Stimulated activated CD4-positive, alpha-beta T cell treated with anti-CD3 and anti-CD28 coated beads, Interleukin-12 subunit alpha, Interleukin-12 subunit beta, amount 100 ng/mL, for 48 hours (primary cell): ENCODE data around the gene APPBP2.
"Not testable (repeated sequence)": the region's sequence is repeated elsewhere in the genome, so short reads cannot be mapped to it uniquely, and the experiment has no call there.

Source experiments
- DNase-seq, 3 donors: peaks; one replicate each; pipeline ENCODE4 v3.0.0-alpha.2; 2020; ENCODE audit warnings: low read depth in 2 of 3, low spot score in 1 of 3

Gene APPBP2

DNA sequence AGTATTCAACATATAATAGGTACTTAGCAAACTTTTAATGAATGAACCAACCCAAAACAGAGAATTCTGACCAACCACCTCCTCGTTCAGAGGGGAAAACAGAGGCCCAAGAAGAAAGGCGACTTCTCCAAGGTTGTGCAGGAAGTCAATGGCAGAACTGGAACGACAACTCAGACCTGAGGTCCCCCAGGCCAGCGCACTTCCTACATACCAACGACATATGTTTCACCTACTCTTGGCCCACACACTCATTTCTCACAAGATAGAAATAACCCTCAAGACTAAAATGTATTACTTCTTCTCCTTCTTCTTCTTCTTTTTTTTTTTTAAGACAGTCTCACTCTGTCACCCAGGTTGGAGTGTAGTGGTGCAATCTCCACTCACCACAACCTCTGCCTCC is 89.4 kb downstream of the APPBP2 start:
- no peak for DNase-seq

DNA sequence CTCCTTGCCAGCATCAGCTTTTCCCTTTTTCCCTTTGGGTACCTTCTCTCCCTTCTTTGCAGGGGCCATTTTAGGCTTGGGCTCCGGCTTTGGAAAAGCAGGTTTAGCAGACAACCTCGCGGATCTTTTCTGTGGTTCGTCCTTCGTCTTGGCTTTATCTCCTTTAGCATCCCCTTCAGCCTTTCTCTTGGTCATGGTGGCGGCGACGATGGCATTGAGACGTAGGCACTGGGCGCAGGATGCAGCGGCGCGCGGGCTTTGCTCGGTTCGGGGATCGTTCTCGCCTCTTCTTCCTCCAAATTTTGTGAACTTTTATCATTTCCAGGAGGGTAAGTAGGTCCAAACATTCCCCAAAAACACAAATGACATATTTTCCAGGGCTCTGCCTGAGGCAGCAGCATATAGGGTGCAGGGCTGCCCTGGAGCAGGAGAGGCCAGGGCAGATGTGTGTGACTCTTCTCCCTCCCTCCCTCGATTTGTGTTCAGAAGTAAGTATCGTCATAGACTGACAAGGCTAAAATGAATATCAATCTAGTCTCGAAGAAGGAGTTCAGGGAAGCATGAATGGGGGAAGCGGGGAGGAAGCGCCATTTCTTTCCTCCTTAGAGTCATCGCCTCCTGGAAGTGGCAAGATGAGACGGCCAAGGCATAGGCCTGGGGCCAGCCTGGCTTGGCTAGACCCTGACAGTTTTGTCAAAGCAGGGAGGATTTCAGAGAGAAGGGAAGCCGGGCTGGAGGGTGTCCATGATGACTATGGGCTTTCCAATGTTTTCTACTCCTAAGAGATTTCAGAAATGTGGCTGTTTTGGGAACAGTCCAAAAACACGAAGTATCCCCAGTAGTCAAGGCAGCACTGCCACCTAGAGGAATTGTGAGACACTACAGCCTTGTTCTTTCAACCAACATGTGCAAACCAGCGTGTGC is 90.5 kb downstream of the APPBP2 start:
- peak; percentile 17 to 59 (median 20) for DNase-seq

DNA sequence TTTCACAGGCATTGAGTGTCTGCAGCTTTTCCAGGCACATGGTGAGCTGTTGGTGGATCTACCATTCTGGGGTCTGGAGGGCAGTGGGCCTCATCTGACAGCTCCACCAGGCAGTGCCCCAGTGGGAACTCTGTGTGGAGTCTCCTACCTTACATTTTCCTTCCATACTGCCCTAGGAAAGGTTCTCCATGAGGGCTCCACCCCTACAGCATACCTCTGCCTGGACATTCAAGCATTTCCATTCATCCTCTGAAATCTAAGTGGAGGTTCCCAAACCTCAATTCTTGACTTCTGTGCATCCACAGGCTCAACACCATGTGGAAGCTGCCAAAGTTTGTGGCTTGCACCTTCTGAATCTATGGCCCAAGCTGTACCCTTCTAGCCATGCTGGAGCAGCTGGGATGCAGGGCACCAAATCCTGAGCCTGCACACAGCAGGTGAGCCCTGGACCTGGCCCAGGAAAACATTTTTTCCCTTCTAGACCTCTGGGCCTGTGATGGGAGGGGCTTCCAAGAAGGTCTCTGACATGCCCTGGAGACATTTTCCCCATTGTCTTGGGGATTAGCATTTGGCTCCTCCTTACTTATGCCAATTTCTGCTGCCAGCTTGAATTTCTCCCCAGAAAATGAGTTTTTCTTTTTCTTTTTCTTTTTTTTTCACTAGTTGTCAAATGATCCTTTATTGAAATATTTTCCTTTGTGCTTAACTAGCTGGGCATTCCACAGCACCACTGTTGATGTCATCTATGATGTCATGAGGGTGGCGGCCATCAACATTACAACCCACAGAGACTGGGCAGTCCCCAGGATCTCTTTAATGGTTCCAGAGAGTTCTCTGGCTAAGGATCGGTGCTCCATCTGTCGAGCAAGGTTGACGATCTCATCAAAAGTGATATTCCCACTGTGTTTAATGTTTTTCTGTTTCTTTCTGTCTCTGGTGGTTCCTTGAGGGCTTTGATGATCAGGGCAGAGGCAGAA is 92.7 kb downstream of the APPBP2 start:
- DNase-seq = not testable (repeated sequence)

DNA sequence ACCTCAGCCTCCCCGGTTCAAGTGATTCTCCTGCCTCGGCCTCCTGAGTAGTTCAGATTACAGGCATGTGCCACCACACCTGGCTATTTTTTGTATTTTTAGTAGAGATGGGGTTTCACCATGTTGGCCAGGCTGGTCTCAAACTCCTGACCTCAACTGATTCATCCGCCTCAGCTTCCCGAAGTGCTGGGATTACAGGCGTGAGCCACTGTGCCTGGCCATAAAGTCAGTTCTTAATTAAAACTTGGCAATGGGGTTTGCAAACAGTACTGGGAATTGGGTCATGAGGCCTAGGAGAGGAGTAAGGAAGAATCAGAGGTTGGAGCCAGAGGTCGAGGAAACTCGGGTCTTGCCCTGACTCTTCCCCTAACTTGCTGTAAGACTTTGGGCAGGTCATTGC is 95.5 kb downstream of the APPBP2 start:
- not testable (repeated sequence) for DNase-seq

DNA sequence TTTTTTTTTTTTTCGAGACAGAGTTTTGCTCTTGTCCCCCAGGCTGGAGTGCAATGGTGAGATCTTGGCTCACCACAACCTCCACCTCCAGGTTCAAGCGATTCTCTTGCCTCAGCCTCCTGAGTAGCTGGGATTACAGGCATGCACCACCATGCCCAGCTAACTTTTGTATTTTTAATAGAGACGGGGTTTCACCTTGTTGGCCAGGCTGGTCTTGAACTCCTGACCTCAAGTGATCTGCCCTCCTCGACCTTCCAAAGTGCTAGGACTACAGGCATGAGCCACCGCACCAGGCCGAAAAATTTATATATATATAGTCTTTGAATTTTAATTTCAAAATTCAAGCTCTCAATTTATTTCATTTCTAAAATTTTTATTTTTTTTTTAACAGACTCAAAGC is 97.6 kb downstream of the APPBP2 start:
- DNase-seq = not testable (repeated sequence)

DNA sequence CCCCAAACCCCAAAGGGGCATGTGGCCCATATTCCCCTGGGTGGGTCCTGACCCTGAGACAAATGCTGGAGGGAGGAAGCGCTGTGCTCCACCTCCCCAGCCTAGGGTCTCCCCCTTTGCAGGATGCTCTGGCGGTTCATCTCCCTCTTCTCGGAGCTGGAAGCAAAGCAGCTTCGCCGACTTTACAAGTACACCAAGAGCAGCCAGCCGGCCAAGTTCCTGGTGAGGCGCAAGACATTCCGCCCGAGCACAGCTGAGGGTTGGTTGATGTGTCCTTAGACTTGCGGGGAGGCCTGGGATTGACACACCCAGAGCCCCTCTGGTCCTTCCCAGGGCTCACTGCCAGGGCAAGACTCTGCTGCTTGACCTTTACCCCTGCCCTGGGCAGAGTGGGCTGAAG is 99.4 kb downstream of the APPBP2 start:
- no peak for DNase-seq

DNA sequence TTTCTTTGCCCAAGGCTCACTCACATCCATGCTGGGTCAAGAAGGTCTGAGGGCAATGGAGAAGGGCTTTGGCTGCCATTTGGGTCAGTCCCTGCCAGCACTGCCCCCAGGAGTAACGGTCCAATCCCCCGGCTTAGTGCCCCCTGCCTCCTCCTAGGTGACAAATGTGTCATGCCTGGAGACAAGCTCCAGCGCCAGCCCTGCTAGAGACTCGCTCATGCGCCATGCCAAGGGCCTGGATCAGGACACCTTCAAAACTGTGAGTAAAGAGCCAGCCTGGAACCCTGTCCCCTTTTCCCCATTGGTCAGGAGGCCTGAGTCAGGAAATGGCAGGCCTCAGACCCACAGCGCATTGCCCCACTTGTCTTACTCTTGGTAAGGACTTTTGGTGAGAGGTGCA is 100.4 kb downstream of the APPBP2 start:
- DNase-seq = no peak

DNA sequence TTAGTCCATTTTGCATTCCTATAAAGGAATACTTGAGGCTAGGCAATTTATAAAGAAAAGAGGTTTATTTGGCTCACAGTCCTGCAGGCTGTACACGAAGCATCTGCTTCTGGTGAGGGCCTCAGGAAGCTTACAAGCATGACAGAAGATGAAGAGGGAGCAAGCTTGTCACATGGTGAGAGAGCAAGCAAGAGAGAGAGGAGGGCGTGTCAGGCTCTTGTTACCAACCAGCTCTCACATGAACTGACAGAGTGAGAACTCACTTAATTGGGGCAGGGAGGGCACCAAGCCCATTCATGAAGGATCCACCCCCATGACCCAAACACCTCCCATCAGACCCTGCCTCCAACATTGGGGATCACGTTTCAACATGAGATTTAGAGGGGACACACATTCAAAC is 102.2 kb downstream of the APPBP2 start:
- DNase-seq = no peak

DNA sequence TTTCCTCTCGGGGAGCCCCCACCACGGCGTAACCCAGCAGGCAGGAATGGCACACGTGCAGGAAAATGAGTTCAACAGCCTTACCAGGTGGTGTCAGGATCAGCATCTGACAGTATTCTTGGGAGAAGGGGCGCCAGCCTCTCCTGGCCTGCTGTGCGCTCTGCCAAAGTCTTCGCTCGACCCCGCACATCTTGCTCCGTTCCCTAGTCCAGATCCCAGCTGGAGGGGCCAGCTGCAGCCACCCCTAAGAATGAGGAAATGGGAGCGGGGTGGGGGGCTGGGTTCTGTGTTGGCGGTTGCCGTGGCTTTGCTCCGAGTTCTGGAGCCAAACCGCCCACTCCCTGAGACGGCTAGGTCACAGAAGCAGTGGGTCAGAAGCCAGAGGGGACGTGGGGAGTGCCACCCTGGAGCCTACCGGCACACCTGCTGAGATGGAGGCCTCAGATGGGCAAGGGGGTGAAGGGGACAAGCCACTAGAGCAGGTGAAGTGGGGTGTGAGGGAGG is 103.8 kb downstream of the APPBP2 start, which contains the start of gene CHCT1:
CHCT1 (plus strand) TSS at position 328 of the 504 bp plus-strand sequence; CDS start at position 432, 104 bp downstream.
- DNase-seq = no peak

DNA sequence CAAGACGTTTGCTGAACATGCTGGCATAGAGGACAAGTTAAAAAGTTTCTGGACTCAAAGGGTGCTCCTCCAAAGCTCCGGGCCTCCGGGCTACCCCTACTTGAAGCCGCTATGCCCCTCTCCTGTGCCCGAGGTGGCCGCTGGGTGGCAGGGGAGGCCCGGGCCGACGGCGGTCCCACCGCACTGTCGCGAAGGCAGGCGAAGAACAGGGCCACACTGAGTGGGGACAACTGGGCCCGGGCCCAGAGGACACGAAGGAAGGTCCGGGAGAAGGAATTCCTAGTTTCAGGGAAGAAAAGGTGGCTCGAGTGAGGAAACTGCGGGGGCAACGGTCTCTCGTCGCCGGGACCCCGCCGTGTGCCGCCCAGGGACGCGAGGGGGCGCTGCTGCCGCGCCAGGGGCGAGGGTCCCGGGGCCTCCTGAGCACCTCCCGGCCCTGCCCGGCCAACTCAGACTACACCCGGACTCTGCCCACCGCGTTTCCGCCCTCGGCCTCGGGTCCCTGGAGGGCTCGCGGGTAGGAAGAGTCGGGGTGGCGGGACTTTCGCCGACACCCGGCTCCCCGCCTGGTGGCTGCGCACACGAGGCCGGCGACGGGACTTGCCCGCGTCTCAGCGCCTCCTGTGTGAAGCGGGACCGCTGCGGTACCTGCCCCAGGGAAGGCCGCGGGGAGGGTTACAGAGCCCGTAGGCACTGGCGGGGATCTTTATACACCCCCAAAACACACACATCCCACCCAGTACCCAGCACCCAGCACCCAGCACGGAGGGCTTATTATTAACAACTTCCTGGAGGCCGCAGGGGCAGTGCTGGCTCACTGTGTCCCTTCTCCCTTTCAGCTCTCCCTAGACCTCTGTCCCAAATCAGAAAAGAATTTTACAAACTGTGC is 104.5 kb downstream of the APPBP2 start:
- DNase-seq = peak; percentile 61 to 73 (median 66)

DNA sequence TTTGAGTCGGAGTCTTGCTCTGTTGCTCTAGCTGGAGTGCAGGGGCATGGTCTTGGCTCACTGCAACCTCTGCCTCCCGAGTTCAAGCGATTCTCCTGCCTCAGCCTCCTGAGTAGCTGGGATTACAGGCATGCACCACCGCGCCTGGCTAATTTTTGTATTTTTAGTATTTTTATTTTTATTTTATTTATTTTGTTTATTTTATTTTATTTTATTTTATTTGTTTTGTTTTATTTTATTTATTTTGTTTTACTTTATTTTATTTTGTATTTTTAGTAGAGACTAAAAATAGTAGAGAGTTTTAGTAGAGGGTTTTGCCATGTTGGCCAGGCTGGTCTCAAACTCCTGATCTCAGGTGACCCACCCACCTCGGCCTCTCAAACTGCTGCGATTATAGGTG is 106.2 kb downstream of the APPBP2 start:
- DNase-seq = not testable (repeated sequence)

DNA sequence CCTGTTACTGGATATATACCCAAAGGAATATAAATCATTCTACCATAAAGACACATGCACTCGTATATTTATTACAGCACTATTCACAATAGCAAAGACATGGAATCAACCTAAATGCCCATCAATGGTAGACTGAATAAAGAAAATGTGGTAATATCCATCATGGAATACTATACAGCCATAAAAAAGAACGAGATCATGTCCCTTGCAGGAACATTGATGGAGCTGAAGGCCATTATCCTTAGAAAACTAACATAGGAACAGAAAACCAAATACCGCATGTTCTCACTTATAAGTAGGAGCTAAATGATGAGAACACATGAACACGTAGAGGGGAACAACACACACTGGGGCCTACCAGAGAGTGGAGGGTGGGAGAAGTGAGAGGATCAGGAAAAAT is 107.0 kb downstream of the APPBP2 start:
- not testable (repeated sequence) for DNase-seq

DNA sequence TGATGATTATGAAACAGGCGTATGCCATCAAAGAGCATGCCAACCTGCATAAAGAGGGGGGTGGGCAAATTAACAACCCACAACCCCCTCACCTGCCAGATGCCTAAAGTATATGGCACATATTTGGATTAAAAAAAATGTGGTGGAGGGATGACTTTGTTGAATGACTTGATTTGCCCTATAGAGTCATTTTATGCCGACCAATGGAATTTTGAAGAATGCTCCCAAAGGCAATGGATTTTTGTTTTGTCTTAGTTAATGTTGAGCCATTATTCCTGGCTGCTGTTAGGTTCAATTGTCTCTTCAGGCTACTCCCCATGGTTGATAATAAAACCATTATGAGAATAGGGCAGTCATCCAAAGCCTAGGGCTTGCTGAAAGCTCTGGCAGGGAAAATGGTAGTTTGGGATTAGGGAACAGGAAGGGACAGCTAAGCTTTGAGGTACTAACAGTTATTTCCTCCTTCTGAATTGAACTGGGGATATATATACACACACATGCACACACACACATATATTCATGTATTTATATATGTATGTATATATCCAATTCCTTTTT is 109.6 kb downstream of the APPBP2 start:
- DNase-seq = no peak

DNA sequence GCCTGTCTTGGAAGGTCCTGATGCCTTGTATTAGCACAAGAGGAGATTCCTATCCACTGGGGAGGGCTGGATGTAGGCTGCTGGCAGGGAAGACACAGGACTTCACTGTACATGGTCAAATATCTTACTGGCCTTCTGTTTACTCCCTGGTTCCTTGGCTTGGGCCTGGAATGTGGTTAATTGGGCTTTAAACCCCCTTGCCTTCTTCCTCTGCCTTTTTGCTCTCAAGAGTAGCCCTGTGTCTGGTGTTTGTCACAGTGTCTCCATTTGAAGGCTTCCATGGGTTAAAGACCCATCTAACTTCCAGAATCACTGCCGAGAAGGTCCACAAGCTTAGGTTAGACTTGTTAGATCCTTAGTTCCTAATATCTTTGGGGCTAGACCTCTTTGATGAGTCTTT is 110.9 kb downstream of the APPBP2 start:
- DNase-seq = no peak

DNA sequence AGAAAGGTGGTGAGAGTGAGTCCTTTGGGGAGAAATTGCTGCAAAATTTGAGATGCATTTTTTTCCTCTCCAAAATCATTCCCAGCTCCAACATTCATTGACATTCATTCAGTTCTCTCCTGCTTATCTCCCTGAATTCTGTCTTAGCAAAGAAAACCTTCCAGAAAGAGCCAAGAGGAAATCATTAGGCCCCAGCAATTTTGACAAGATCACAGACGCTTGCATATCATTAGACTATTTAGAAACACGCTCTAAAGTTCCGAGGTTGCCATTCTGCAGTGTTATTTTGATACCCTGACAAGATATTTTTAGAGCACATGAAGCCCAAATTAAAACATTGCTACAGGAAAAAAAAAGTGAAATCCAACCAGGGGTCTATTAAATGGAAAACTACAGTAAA is 113.3 kb downstream of the APPBP2 start:
- DNase-seq = no peak

DNA sequence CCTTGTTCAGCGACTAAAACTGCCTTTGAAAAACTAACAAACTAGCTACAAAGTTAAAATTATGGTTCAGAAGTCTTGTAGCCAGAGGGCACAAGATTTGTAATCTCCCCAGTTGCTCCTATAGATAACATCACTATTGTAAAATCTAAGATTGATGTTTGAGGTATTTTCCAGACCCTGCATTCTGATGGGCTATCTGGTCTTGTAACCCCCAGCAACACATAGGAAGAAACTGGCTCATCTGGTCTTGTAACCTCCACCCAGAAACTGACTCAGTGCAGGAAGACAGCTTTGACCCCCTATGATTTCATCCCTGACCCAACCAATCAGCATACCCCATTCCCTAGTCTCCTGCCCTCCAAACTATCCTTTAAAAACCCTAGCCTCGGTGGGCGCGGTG is 116.0 kb downstream of the APPBP2 start:
- DNase-seq = no peak

DNA sequence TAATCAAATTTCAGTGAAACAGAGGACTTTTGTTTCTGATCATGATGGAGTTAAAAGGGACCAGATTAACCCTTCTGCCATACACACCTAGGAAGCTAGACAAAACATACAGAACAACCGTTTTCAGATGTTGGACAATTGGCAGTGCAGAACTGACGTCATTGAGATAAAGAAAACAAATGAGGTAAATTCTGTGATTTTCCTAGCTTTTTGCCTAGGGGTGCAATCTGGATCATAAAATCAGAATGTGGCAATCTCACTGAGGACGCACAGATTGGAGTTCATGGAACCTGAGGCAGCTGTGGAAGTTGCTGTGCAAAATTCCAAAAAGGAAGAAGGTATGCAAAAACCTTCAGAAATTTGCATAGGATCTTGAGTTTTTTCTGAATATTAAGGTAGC is 119.2 kb downstream of the APPBP2 start:
- no peak for DNase-seq

DNA sequence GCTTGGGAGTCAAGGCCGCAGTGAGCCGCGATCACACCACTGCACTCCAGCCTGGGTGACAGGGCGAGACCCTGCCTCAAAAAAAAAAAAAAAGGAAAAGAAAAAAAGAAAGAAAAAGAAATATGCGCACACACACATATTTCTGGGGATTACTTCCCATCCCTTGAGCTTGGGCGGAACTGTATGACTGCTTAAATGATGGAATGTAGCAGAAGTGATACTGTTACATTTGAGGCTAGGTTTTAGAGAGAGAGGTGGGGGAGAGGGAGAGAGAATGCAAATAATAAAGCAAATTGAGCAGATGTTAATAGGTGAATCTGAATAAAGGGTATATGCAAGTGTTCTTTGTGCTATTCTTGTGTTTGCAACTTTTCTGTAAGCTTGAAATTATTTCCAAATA is 122.1 kb downstream of the APPBP2 start:
- no peak for DNase-seq

DNA sequence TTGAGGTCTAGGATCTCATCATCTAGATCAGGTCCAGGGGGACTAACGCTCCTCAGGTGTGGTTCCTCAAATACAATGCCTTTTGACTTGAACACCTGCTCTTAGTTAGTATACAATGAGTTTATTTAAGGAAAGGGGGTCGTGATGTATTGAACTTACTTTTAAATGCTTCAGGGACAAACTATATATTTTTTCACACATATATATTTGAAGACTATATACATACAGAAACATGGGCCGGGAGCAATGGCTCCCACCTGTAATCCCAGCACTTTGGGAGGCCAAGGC is 122.6 kb downstream of the APPBP2 start:
- DNase-seq = no peak

DNA sequence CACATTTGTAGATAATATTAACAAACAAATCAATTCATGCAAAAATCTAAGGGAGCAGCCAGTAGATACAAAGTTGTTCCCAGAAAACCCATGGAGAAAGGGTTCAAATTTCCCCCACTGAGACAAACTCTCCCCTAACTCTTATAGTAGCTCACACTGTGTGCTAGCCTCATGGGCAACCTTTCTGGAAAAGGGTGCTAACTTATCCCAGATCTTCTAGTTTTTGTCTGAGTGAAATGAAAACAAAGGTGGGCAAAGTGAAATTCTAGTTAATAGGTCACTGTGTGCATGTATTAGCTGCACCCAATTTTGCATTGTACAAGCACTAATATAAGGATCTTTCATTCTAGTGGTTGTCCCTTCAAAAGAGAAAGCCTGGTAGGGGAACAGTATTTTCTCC is 124.2 kb downstream of the APPBP2 start:
- no peak for DNase-seq
